Nephron (organoid): ENCODE results near the gene PTGES3.

Experiments
- H3K27ac Mint-ChIP-seq, 3 experiments: 2 replicates each; pipeline ENCODE4 v1.8.0; 2020; ENCODE audit warnings: mixed read lengths in 3 of 3, mild to moderate bottlenecking in 2 of 3, moderate library complexity in 1 of 3
- H3K27me3 Mint-ChIP-seq: 2 replicates; pipeline ENCODE4 v1.8.0; 2021; ENCODE audit warnings: low read depth, mild to moderate bottlenecking, moderate library complexity, mixed read lengths
- H3K36me3 Mint-ChIP-seq: 2 replicates; pipeline ENCODE4 v1.8.0; 2020; ENCODE audit warnings: low read depth, mixed read lengths
- H3K4me1 Mint-ChIP-seq: 2 replicates; pipeline ENCODE4 v1.8.0; 2020; ENCODE audit warnings: mixed read lengths
- H3K4me3 Mint-ChIP-seq, 3 experiments: 2 replicates each; pipeline ENCODE4 v1.8.0; 2020; ENCODE audit warnings: mild to moderate bottlenecking in 3 of 3, mixed read lengths in 3 of 3, moderate library complexity in 2 of 3
- H3K9me3 Mint-ChIP-seq: 2 replicates; pipeline ENCODE4 v1.8.0; 2020; ENCODE audit warnings: mixed read lengths
- CTCF ChIP-seq, 3 experiments: fragments of 200-600 bp; sonication (generic); IDR thresholded peaks; one replicate each; pipeline ENCODE4 v1.5.0; 2021; ENCODE audit warnings: antibody characterized with exemption in 3 of 3; ENCODE audit not compliant: unreplicated experiment in 3 of 3

PTGES3 gene

GRCh38 chr12:56622535-56622934 lies 65.5 kb downstream of the PTGES3 start:
- H3K9me3 Mint-ChIP-seq, result no peaks in the 10 kb centered on the region
- no peaks in the 10 kb centered on the region for H3K27me3 Mint-ChIP-seq
- H3K4me1 Mint-ChIP-seq, result peaks cover 14% of the 10 kb centered on the region
- no peak for TF ChIP-seq CTCF (IDR thresholded peaks at IDR 0.05; ENCODE audit: unreplicated experiment in 3 of 3)
- no peak overlapping the region for H3K27ac Mint-ChIP-seq
- H3K36me3 Mint-ChIP-seq, result peaks cover 50% of the 10 kb centered on the region
- no peak overlapping the region for H3K4me3 Mint-ChIP-seq

- no peak for TF ChIP-seq CTCF (IDR thresholded peaks at IDR 0.05; ENCODE audit: unreplicated experiment in 3 of 3)
- Mint-ChIP-seq H3K4me1 (peaks cover 4% of the 10 kb centered on the region), H3K4me3 (no peak overlapping the region), H3K36me3 (peaks cover 72% of the 10 kb centered on the region), H3K27ac (no peak overlapping the region), H3K27me3 (no peaks in the 10 kb centered on the region), H3K9me3 (no peaks in the 10 kb centered on the region)
Measured at GRCh38 chr12:56616925-56617324, 71.2 kb downstream of the PTGES3 start.

- no peak overlapping the region for H3K4me3 Mint-ChIP-seq
- no peaks in the 10 kb centered on the region for H3K9me3 Mint-ChIP-seq
- no peak for TF ChIP-seq CTCF (IDR thresholded peaks at IDR 0.05; ENCODE audit: unreplicated experiment in 3 of 3)
- peaks cover 78% of the 10 kb centered on the region for H3K36me3 Mint-ChIP-seq
- H3K27ac Mint-ChIP-seq, result no peak overlapping the region
- H3K27me3 Mint-ChIP-seq, result no peaks in the 10 kb centered on the region
- peaks cover 4% of the 10 kb centered on the region for H3K4me1 Mint-ChIP-seq
Measured at GRCh38 chr12:56616244-56616643, 71.8 kb downstream of the PTGES3 start.

- Mint-ChIP-seq H3K9me3 (no peaks in the 10 kb centered on the region), H3K4me1 (no peaks in the 10 kb centered on the region), H3K27me3 (no peaks in the 10 kb centered on the region), H3K27ac (no peak overlapping the region), H3K4me3 (no peak overlapping the region), H3K36me3 (peaks cover 84% of the 10 kb centered on the region)
- TF ChIP-seq CTCF (IDR thresholded peaks at IDR 0.05; ENCODE audit: unreplicated experiment in 3 of 3), result no peak
Measured at GRCh38 chr12:56614627-56615026, 73.5 kb downstream of the PTGES3 start.
